HepG2 (cell line): ENCODE results near the gene NME4. TPM values are rescaled to one million over a fixed set of nuclear protein-coding genes. Genes with fewer than 3 reads are reported as not detected.
A peak's percentile ranks its signal among the peaks of the same experiment; 100 is the strongest.

Source experiments
- ELF3 ChIP-seq: IDR thresholded peaks from 2 replicates; pipeline ENCODE4 v1.6.1; 2016; ENCODE audit warnings: missing genetic modification reagents, missing compliant biosample characterization
- HMGXB3 ChIP-seq: sonication (generic); formaldehyde crosslinking; IDR thresholded peaks from 2 replicates; pipeline ENCODE4 v1.4.0; 2020; ENCODE audit warnings: missing genetic modification reagents, borderline replicate concordance
- KLF9 ChIP-seq: IDR thresholded peaks from 2 replicates; pipeline ENCODE4 v1.6.1; 2016; ENCODE audit warnings: low read depth
- MIER2 ChIP-seq: IDR thresholded peaks from 2 replicates; pipeline ENCODE4 v1.6.1; 2016; ENCODE audit warnings: missing biosample characterization, missing genetic modification reagents
- MXI1 ChIP-seq: IDR thresholded peaks from 3 replicates; pipeline ENCODE4 v1.6.1; 2012; ENCODE audit warnings: low read depth, low read length, inconsistent platforms, borderline replicate concordance
- NONO ChIP-seq, 2 experiments: fragments of 450-650 bp in 1 of 2; sonication (generic) in 1 of 2; formaldehyde crosslinking in 1 of 2; IDR thresholded peaks in 1 of 2; conservative IDR thresholded peaks in 1 of 2; 2 replicates each; pipeline versions ENCODE4 v1.6.1 to v1.8.0; 2017 to 2022; ENCODE audit warnings: mild to moderate bottlenecking in 1 of 2, missing genetic modification reagents in 1 of 2, moderate library complexity in 1 of 2
- NR0B2 ChIP-seq: sonication (generic); formaldehyde crosslinking; IDR thresholded peaks from 2 replicates; pipeline ENCODE4 v1.4.0; 2020; ENCODE audit warnings: mild to moderate bottlenecking, missing genetic modification reagents
- SALL1 ChIP-seq: sonication (generic); formaldehyde crosslinking; IDR thresholded peaks from 2 replicates; pipeline ENCODE4 v1.8.0; 2022; ENCODE audit warnings: mild to moderate bottlenecking, missing genetic modification reagents
- TEF ChIP-seq: sonication (generic); formaldehyde crosslinking; IDR thresholded peaks from 2 replicates; pipeline ENCODE4 v1.5.0; 2020; ENCODE audit warnings: missing genetic modification reagents
- XRCC5 ChIP-seq: fragments of 200-400 bp; formaldehyde crosslinking; optimal IDR thresholded peaks from 2 replicates; pipeline ENCODE3; 2017; ENCODE audit warnings: mild to moderate bottlenecking, low read length
- ZIK1 ChIP-seq: sonication (generic); formaldehyde crosslinking; IDR thresholded peaks from 2 replicates; pipeline ENCODE4 v1.5.0; 2020; ENCODE audit warnings: mild to moderate bottlenecking, low read depth, missing genetic modification reagents, borderline replicate concordance
- ZNF138 ChIP-seq: sonication (generic); formaldehyde crosslinking; IDR thresholded peaks from 2 replicates; pipeline ENCODE4 v1.5.0; 2020; ENCODE audit warnings: mild to moderate bottlenecking, low read depth, missing genetic modification reagents
- ZNF24 ChIP-seq: fragments of 450-650 bp; IDR thresholded peaks from 2 replicates; pipeline ENCODE4 v1.6.1; 2017; ENCODE audit warnings: antibody characterized with exemption, mild to moderate bottlenecking
- ZNF430 ChIP-seq: sonication (generic); formaldehyde crosslinking; IDR thresholded peaks from 2 replicates; pipeline ENCODE4 v1.9.0; 2021; ENCODE audit warnings: mild to moderate bottlenecking, missing genetic modification reagents
- ZNF484 ChIP-seq: sonication (generic); formaldehyde crosslinking; IDR thresholded peaks from 2 replicates; pipeline ENCODE4 v1.5.1; 2020; ENCODE audit warnings: mild to moderate bottlenecking, low read depth, missing genetic modification reagents, borderline replicate concordance
- ZNF816 ChIP-seq: sonication (generic); formaldehyde crosslinking; IDR thresholded peaks from 2 replicates; pipeline ENCODE4 v1.8.0; 2022; ENCODE audit warnings: missing genetic modification reagents, mild to moderate bottlenecking, borderline replicate concordance
- ZSCAN12 ChIP-seq: sonication (generic); formaldehyde crosslinking; IDR thresholded peaks from 2 replicates; pipeline ENCODE4 v1.9.0; 2021; ENCODE audit warnings: mild to moderate bottlenecking, missing genetic modification reagents
- polyA plus RNA-seq, 8 experiments: library from polyadenylated mRNA; depleted of rRNA in 3 of 8; stranded (reverse) in 7 of 8; unstranded in 1 of 8; fragments of >200 nt; fragmentation: Illumina TruSeq in 4 of 8; extraction: Trizol in 4 of 8; gene quantifications; 2 replicates each; pipeline versions ENCODE4 v1.2.1 to v1.2.3, GENCODE V29; 2011 to 2016; ENCODE audit warnings: low read depth in 4 of 8, missing spikeins in 1 of 8, mixed read lengths in 1 of 8; ENCODE audit not compliant: insufficient read depth in 1 of 8
- total RNA-seq, 5 experiments: library from RNA; depleted of rRNA; stranded (reverse); fragments of >200 nt; fragmentation: Illumina TruSeq; extraction: Trizol; gene quantifications; 2 replicates each; pipeline ENCODE4 v1.2.3, GENCODE V29; 2016; ENCODE audit warnings: low read depth in 1 of 5
- TF ChIP-seq, protein P1 (sequence below): sonication (generic); formaldehyde crosslinking; IDR thresholded peaks from 2 replicates; pipeline ENCODE4 v1.4.0; 2020; ENCODE audit warnings: missing genetic modification reagents
- TF ChIP-seq, protein P2 (sequence below): sonication (generic); formaldehyde crosslinking; IDR thresholded peaks from 2 replicates; pipeline ENCODE4 v1.4.0; 2020; ENCODE audit warnings: missing genetic modification reagents
- TF ChIP-seq, protein P3 (sequence below): sonication (generic); formaldehyde crosslinking; IDR thresholded peaks from 2 replicates; pipeline ENCODE4 v1.4.0; 2020; ENCODE audit warnings: missing genetic modification reagents

NME4 gene
- total and polyA plus RNA-seq, 2 of the 13 experiments (the other 11 are each of a cell fraction or from before 2014, with no cell fraction given): 121 to 263 TPM

GRCh38 chr16:391885-392335 lies 5.1 kb upstream of the NME4 start (continued):
- TF ChIP-seq TEF (CRISPR knock-in tag) (no peak), MXI1 (0 out of 3 replicates have a peak, but pooled peaks have one; percentile 40), ZNF138 (CRISPR knock-in tag) (no peak), ZNF430 (CRISPR knock-in tag) (no peak), ZIK1 (CRISPR knock-in tag) (no peak), KLF9 (CRISPR knock-in tag) (no peak), XRCC5 (peak; percentile 79), NONO (IDR thresholded peaks at IDR 0.05) (no peak), NONO (CRISPR knock-in tag; conservative IDR thresholded peaks at IDR 0.05) (no peak), ZSCAN12 (CRISPR knock-in tag) (no peak), ZNF484 (CRISPR knock-in tag) (no peak), ZNF24 (no peak), ZNF816 (CRISPR knock-in tag) (no peak), ELF3 (CRISPR knock-in tag) (0 out of 2 replicates have a peak, but pooled peaks have one; percentile 17), SALL1 (CRISPR knock-in tag) (peak; percentile 39; the same call in 1 of the 2 replicates), HMGXB3 (CRISPR knock-in tag) (no peak), MIER2 (CRISPR knock-in tag) (no peak), NR0B2 (CRISPR knock-in tag) (no peak)
- TF ChIP-seq, protein P1, sequence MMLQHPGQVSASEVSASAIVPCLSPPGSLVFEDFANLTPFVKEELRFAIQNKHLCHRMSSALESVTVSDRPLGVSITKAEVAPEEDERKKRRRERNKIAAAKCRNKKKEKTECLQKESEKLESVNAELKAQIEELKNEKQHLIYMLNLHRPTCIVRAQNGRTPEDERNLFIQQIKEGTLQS (CRISPR knock-in tag): no peak
- TF ChIP-seq, protein P2, sequence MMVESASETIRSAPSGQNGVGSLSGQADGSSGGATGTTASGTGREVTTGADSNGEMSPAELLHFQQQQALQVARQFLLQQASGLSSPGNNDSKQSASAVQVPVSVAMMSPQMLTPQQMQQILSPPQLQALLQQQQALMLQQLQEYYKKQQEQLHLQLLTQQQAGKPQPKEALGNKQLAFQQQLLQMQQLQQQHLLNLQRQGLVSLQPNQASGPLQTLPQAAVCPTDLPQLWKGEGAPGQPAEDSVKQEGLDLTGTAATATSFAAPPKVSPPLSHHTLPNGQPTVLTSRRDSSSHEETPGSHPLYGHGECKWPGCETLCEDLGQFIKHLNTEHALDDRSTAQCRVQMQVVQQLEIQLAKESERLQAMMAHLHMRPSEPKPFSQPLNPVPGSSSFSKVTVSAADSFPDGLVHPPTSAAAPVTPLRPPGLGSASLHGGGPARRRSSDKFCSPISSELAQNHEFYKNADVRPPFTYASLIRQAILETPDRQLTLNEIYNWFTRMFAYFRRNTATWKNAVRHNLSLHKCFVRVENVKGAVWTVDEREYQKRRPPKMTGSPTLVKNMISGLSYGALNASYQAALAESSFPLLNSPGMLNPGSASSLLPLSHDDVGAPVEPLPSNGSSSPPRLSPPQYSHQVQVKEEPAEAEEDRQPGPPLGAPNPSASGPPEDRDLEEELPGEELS (CRISPR knock-in tag): no peak
- TF ChIP-seq, protein P3, sequence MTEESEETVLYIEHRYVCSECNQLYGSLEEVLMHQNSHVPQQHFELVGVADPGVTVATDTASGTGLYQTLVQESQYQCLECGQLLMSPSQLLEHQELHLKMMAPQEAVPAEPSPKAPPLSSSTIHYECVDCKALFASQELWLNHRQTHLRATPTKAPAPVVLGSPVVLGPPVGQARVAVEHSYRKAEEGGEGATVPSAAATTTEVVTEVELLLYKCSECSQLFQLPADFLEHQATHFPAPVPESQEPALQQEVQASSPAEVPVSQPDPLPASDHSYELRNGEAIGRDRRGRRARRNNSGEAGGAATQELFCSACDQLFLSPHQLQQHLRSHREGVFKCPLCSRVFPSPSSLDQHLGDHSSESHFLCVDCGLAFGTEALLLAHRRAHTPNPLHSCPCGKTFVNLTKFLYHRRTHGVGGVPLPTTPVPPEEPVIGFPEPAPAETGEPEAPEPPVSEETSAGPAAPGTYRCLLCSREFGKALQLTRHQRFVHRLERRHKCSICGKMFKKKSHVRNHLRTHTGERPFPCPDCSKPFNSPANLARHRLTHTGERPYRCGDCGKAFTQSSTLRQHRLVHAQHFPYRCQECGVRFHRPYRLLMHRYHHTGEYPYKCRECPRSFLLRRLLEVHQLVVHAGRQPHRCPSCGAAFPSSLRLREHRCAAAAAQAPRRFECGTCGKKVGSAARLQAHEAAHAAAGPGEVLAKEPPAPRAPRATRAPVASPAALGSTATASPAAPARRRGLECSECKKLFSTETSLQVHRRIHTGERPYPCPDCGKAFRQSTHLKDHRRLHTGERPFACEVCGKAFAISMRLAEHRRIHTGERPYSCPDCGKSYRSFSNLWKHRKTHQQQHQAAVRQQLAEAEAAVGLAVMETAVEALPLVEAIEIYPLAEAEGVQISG (CRISPR knock-in tag): peak; percentile 45; the same call in 1 of the 2 replicates
